Cardiac fibroblast (primary cell): ENCODE data around the gene ACO1.
"Not testable (repeated sequence)": the region's sequence is repeated elsewhere in the genome, so short reads cannot be mapped to it uniquely, and the experiment has no call there.

ENCODE experiments used
- DNase-seq, 2 donors: peaks; one replicate each; pipeline versions ENCODE4 v3.0.0 to v3.0.0-alpha.2; 2010; ENCODE audit warnings: low read depth in 2 of 2
- H3K4me3 ChIP-seq, 2 donors: replicated peaks in 1 of 2; 1 replicate in 1 of 2; 2 replicates in 1 of 2; pipeline ENCODE4 v1.5.1; 2011; ENCODE audit warnings: low read depth in 2 of 2, low read length in 2 of 2, mild to moderate bottlenecking in 2 of 2, moderate library complexity in 1 of 2
- TF ChIP-seq, protein P1 (sequence below): IDR thresholded peaks from one replicate; pipeline ENCODE4 v1.5.1; 2011; ENCODE audit warnings: low read depth, mild to moderate bottlenecking, low read length, inconsistent platforms

The ACO1 gene

DNA sequence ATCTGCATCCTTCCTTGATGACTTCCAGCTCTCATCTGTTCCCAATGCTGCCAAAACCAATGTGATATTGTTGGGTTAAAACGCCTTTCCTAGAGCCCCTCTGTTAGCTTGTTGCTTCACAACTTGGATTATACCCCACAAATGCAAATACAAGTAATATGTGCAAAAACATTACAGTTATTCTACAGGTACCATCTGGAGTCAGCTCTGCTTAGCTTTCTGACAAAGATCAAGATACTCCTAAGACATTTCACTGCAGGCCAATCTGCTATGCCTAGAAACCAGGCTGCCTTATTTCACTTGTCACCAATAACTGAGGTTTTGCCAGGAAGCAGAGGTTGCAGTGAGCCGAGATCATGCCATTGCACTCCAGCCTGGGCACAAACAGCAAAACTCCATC lies 36.9 kb upstream of the ACO1 start:
- TF ChIP-seq, protein P1, sequence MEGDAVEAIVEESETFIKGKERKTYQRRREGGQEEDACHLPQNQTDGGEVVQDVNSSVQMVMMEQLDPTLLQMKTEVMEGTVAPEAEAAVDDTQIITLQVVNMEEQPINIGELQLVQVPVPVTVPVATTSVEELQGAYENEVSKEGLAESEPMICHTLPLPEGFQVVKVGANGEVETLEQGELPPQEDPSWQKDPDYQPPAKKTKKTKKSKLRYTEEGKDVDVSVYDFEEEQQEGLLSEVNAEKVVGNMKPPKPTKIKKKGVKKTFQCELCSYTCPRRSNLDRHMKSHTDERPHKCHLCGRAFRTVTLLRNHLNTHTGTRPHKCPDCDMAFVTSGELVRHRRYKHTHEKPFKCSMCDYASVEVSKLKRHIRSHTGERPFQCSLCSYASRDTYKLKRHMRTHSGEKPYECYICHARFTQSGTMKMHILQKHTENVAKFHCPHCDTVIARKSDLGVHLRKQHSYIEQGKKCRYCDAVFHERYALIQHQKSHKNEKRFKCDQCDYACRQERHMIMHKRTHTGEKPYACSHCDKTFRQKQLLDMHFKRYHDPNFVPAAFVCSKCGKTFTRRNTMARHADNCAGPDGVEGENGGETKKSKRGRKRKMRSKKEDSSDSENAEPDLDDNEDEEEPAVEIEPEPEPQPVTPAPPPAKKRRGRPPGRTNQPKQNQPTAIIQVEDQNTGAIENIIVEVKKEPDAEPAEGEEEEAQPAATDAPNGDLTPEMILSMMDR = no peak
- no peak for DNase-seq
- no peak overlapping the region for H3K4me3 ChIP-seq

DNA sequence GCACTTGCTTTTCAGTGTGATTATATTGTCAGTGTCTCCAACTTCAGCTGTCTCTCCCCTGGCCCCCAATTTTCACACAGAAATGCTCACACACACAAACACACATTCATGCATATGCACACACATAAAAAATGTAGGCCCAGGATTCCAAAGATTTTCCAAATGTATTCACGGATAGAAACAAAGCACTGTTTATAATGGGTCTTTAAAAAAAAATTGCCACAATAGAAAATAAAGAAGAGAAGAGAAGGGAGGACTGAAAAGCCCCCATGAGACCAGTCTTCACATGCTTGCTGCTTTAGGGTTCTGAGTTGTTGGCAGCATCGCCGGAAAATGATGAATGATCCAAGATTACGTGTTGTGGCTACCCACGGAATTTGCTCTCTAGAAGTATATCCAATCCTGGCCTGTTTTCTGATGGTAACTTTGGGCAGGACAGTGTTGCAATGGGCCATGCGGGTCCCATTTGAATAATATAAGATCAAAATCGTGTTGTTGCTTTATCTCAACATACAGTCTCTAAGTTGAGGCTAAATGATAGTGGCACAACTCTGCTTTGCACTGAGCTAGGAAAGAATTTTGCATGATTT lies 36.2 kb upstream of the ACO1 start:
- DNase-seq = peak; percentile 36 to 39
- no peak overlapping the region for H3K4me3 ChIP-seq
- TF ChIP-seq, protein P1 = no peak

DNA sequence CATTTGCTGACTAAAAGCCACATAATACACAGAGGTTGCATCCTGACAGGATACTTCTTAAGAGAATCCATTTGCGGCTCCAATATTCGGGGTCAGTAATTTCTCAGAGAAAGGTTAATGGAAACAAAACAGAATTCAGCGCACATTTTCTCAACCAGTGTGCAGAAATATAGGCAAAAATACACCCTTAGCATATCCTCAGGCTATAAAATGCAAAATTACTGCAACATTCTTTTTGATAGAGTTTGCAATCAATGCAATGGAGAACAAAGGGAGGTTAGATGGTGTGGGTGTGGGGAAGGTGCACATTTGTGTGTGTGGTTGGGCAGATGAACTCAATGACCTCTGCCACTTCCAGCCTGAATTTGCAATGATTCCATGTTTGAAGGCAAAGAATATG lies 35.4 kb upstream of the ACO1 start:
- H3K4me3 ChIP-seq = no peak overlapping the region
- TF ChIP-seq, protein P1 = no peak
- no peak for DNase-seq

DNA sequence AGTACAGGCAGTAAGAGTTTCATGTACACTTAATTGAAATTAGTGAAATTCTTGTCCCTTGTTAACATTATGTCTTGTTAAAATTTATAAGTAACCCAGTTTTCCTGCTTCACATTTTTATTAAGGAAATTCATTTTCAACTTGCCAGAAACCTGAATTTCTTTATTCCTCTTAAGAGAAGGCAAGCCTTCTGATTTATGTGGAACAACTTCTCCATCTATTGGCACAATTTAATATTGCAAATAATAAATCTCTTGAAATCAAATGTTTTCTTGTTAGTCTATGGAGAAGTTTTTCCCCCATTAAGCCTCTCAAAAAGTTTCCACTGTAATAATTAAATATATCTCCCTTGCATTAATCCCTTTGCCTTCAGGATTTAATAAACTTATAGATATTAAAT lies 33.8 kb upstream of the ACO1 start:
- peak; percentile 50 for DNase-seq
- TF ChIP-seq, protein P1 = peak; percentile 7
- no peak overlapping the region for H3K4me3 ChIP-seq

DNA sequence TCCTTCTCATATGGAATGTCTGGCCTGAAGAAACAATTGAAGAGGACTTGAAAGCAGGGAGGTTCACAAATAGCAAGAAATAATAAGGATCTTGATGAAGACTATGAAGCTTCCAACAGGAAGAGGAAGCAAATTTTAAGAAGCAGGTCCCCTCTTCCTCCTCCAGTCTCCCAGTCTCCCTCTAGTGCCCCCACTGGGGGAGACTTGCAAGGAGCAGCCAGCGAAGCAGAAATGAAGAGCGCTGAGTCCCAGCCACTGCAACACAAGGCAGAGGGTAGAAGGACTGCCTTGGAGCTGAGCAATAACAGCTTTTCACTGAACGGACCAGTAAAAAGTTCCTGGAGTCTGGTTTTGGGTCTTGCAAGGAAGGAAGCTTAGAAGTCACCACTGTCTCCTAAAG lies 32.6 kb upstream of the ACO1 start:
- TF ChIP-seq, protein P1 = peak; percentile 23
- no peak overlapping the region for H3K4me3 ChIP-seq
- DNase-seq = peak; percentile 4 to 5

DNA sequence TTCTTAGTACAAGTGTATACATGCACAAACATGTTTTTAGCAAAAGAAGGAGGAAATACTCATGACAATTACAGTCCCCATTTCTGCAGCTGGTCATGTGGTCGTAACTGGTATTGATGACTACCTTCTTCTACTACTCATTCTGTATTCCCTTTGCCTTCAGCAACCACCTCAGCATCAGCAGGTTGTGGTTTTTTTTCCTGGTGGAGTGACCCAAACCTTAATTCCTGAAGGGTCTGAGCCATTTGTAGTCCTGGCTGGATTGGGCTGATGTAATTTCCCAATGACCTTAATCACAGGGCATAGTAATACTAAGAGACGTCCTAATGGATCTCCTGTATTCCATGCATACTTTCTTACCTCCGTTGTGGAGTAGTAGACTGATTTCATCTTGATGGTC lies 31.0 kb upstream of the ACO1 start:
- H3K4me3 ChIP-seq, DNase-seq: not testable (repeated sequence)

DNA sequence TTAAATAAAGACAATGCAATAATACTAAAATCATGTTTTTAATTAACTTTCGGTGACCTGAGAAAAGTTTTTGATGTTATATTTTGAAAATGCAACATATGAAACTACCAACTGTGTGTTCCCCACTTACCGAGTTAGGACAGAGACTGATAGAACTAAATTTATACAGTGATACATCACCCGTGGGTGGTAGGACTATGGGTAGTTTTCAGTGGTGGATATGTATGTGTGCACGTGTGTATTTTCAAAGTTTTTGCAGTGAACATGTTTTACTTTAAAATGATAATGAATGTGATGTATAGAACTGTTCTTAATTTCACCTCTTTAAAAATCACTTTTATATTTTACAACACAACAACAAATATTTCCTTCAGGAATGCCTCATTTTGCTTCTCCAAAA lies 25.0 kb upstream of the ACO1 start:
- no peak for DNase-seq
- TF ChIP-seq, protein P1 = no peak
- no peak overlapping the region for H3K4me3 ChIP-seq
